Measurements from ENCODE around the gene HOMER3. TPM values are rescaled to one million over a fixed set of nuclear protein-coding genes. Genes with fewer than 3 reads are reported as not detected.
"Not testable (repeated sequence)": the region's sequence is repeated elsewhere in the genome, so short reads cannot be mapped to it uniquely, and the experiment has no call there.

Gene HOMER3
- total RNA-seq, 1 experiment from 2014 or later: not detected

DNA sequence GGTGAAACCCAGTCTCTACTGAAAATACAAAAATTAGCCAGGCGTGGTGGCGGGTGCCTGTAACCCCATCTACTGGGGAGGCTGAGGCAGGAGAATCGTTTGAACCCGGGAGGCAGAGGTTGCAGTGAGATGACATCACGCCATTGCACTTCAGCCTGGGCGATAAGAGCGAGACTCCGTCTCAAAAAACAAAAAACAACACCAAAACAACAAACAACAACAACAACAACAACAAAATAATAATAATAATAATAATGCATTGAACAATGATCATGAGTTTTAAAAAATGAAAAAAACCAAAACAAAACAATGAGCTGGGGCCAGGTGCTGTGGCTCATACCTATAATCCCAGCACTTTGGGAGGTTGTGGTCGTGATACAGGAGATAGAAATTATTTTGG is 23.1 kb upstream of the HOMER3 start:
- Histone ChIP-seq H3K4me1 (ENCODE audit: low read length) (peaks cover 4% of the 10 kb centered on the region), H3K27ac (ENCODE audit: low read length) (no peak overlapping the region), H4K20me1 (ENCODE audit: insufficient read depth, low read depth, low read length) (no peaks in the 10 kb centered on the region), H3K9me2 (replicated peaks; ENCODE audit: insufficient read depth, low read length) (no peaks in the 10 kb centered on the region), H3K4me3 (ENCODE audit: low read length) (no peak overlapping the region), H3K4me2 (ENCODE audit: low read depth, low read length, poor library complexity, severe bottlenecking) (no peak overlapping the region), H3K9ac (ENCODE audit: low read length) (no peak overlapping the region), H2AFZ (ENCODE audit: low read length) (no peak overlapping the region), H3K9me3 (ENCODE audit: low read length) (no peaks in the 10 kb centered on the region), H3K36me3 (ENCODE audit: insufficient read depth, low read length) (no peaks in the 10 kb centered on the region), H3K27me3 (ENCODE audit: low read length) (no peaks in the 10 kb centered on the region), H3K79me2 (ENCODE audit: low read length) (no peaks in the 10 kb centered on the region)
- DNase-seq: no peak

DNA sequence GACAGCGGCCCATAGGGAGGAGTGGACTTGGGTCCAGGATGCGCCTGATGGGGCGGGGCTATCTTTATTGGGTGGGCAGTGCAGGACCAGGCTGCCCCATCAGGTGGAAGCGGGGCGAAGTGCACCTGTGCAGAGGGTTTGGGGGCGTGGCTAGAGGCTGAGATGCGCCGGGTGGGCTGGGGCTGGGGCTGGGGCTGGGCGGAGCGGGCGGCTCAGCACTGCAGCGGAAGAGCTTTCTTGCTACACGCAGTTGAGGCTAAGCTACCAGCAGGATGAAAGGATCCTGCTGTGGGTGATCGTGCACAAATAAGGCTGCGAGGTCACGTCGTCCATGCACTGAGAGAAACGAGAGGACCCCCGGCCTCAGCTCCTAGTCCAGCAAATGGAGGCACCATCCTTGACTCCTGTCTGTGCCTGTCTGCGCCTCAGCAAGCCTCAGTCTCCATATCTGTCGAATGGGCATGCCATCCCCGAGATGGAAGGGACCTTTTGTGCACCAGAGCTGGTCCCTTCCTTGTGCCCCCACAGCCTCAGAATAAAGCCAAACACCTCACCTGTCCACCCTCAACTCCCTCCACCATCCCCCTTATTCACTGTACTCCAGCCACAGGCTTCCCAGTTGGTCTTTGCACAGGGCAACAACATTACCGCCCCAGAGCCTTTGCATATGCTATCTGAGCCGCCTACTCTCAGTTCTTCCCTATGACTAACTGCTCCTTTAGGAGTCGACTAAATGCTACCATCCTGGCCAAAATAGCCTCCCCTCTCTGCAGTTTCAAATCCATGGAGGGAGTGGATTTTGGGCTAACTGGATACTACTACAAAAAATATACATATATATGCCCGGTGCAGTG is 21.0 kb upstream of the HOMER3 start:
- Histone ChIP-seq H3K9ac (ENCODE audit: low read length) (no peak overlapping the region), H3K4me3 (ENCODE audit: low read length) (no peak overlapping the region), H3K27me3 (ENCODE audit: low read length) (no peaks in the 10 kb centered on the region), H3K4me1 (ENCODE audit: low read length) (peaks cover 4% of the 10 kb centered on the region), H3K36me3 (ENCODE audit: insufficient read depth, low read length) (no peaks in the 10 kb centered on the region), H4K20me1 (ENCODE audit: insufficient read depth, low read depth, low read length) (no peaks in the 10 kb centered on the region), H3K4me2 (ENCODE audit: low read depth, low read length, poor library complexity, severe bottlenecking) (no peak overlapping the region), H3K9me2 (replicated peaks; ENCODE audit: insufficient read depth, low read length) (no peaks in the 10 kb centered on the region), H2AFZ (ENCODE audit: low read length) (no peak overlapping the region), H3K27ac (ENCODE audit: low read length) (no peak overlapping the region), H3K79me2 (ENCODE audit: low read length) (no peaks in the 10 kb centered on the region), H3K9me3 (ENCODE audit: low read length) (no peaks in the 10 kb centered on the region)
- no peak for DNase-seq

- Histone ChIP-seq H3K9ac (ENCODE audit: low read length) (no peak overlapping the region), H3K9me3 (ENCODE audit: low read length) (no peaks in the 10 kb centered on the region), H3K27me3 (ENCODE audit: low read length) (no peaks in the 10 kb centered on the region), H3K9me2 (replicated peaks; ENCODE audit: insufficient read depth, low read length) (no peaks in the 10 kb centered on the region), H4K20me1 (ENCODE audit: insufficient read depth, low read depth, low read length) (no peaks in the 10 kb centered on the region), H3K36me3 (ENCODE audit: insufficient read depth, low read length) (no peaks in the 10 kb centered on the region), H3K4me2 (ENCODE audit: low read depth, low read length, poor library complexity, severe bottlenecking) (no peak overlapping the region), H3K27ac (ENCODE audit: low read length) (no peak overlapping the region), H3K4me3 (ENCODE audit: low read length) (no peak overlapping the region), H3K4me1 (ENCODE audit: low read length) (no peaks in the 10 kb centered on the region), H2AFZ (ENCODE audit: low read length) (no peak overlapping the region), H3K79me2 (ENCODE audit: low read length) (no peaks in the 10 kb centered on the region)
- DNase-seq: no peak
Observed at GRCh38 chr19:18960370-18960769, 19.4 kb upstream of the HOMER3 start.

GRCh38 chr19:18955042-18955441 is 14.0 kb upstream of the HOMER3 start:
- Histone ChIP-seq H3K4me2 (ENCODE audit: low read depth, low read length, poor library complexity, severe bottlenecking) (no peak overlapping the region), H3K36me3 (ENCODE audit: insufficient read depth, low read length) (no peaks in the 10 kb centered on the region), H3K79me2 (ENCODE audit: low read length) (no peaks in the 10 kb centered on the region), H3K4me1 (ENCODE audit: low read length) (no peaks in the 10 kb centered on the region), H3K27me3 (ENCODE audit: low read length) (no peaks in the 10 kb centered on the region), H3K9me2 (replicated peaks; ENCODE audit: insufficient read depth, low read length) (no peaks in the 10 kb centered on the region; the same call in 1 of the 2 replicates), H3K9ac (ENCODE audit: low read length) (no peak overlapping the region), H3K9me3 (ENCODE audit: low read length) (no peaks in the 10 kb centered on the region), H2AFZ (ENCODE audit: low read length) (no peak overlapping the region), H4K20me1 (ENCODE audit: insufficient read depth, low read depth, low read length) (no peaks in the 10 kb centered on the region), H3K4me3 (ENCODE audit: low read length) (no peak overlapping the region), H3K27ac (ENCODE audit: low read length) (no peak overlapping the region)
- DNase-seq: no peak

- H3K4me3 ChIP-seq (ENCODE audit: low read length): no peak overlapping the region
- DNase-seq: no peak
- H3K79me2 ChIP-seq (ENCODE audit: low read length): no peaks in the 10 kb centered on the region
- no peaks in the 10 kb centered on the region for H3K9me3 ChIP-seq (ENCODE audit: low read length)
- H3K4me2 ChIP-seq (ENCODE audit: low read depth, low read length, poor library complexity, severe bottlenecking): no peak overlapping the region
- H3K27ac ChIP-seq (ENCODE audit: low read length): no peak overlapping the region
- no peaks in the 10 kb centered on the region for H4K20me1 ChIP-seq (ENCODE audit: insufficient read depth, low read depth, low read length)
- no peaks in the 10 kb centered on the region; the same call in 1 of the 2 replicates for H3K9me2 ChIP-seq (replicated peaks; ENCODE audit: insufficient read depth, low read length)
- H2AFZ ChIP-seq (ENCODE audit: low read length): no peak overlapping the region
- H3K27me3 ChIP-seq (ENCODE audit: low read length): no peaks in the 10 kb centered on the region
- H3K9ac ChIP-seq (ENCODE audit: low read length): no peak overlapping the region
- H3K36me3 ChIP-seq (ENCODE audit: insufficient read depth, low read length): no peaks in the 10 kb centered on the region
- no peaks in the 10 kb centered on the region for H3K4me1 ChIP-seq (ENCODE audit: low read length)
Observed at GRCh38 chr19:18954094-18954493, 13.1 kb upstream of the HOMER3 start.

DNA sequence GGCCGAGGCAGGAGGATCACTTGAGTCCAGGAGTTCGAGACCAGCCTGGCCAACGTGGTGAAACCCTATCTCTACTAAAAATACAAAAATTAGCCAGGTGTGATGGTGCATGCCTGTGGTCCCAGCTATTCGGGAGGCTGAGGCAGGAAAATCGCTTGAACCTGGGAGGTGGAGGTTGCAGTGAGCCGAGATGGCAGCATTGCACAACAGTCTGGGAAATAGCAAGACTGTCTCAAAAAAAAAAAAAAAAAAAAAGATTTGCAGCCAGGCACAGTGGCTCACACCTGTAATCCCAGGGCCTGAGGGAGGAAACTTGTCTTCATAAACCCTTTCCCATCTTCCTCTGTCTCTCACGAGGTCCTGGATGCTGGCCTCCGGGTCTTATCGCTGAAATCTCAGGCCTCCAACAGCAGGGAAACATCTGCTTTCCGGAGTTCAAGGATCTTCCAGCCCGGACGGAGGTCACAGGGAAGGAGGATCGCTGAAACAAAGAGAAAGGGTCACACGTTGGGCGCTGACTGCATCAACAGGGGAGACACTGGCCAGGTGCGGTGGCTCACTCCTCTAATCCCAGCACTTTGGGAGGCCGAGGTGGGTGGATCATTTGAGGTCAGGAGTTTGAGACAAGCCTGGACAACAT is 11.5 kb upstream of the HOMER3 start:
- H4K20me1 ChIP-seq (ENCODE audit: insufficient read depth, low read depth, low read length); H3K4me3 ChIP-seq (ENCODE audit: low read length); H3K36me3 ChIP-seq (ENCODE audit: insufficient read depth, low read length); H3K79me2 ChIP-seq (ENCODE audit: low read length); H3K4me2 ChIP-seq (ENCODE audit: low read depth, low read length, poor library complexity, severe bottlenecking); H3K4me1 ChIP-seq (ENCODE audit: low read length); H2AFZ ChIP-seq (ENCODE audit: low read length); H3K9ac ChIP-seq (ENCODE audit: low read length); H3K9me2 ChIP-seq (replicated peaks; ENCODE audit: insufficient read depth, low read length); H3K27ac ChIP-seq (ENCODE audit: low read length); H3K9me3 ChIP-seq (ENCODE audit: low read length); DNase-seq; H3K27me3 ChIP-seq (ENCODE audit: low read length): not testable (repeated sequence)

DNA sequence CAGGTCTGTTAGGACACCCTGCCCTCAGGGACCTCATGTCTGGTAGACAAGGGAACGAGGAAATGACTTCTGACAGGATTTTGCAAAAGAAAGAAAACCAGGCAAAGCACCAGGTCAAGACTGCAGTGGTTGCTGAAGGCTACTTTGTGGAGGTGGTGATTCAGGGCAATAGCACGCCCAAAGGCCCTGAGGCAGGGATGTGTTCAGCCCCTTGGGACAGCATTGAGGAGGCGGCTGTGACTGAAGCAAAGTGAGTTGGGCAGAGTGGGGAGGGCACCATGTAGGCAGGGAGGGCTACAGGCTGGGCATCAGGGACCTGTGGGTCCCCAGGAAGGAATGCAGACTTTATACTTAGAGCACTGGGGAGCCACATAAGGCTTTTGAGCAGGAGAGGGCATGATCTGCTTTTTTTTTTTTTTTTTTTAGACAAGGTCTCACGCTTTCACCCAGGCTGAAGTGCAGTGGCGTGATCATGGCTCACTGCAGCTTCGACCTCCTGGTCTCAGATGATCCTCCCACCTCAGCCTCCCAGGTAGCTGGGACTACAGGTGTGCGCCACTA is 10.8 kb upstream of the HOMER3 start:
- no peak overlapping the region for H3K27ac ChIP-seq (ENCODE audit: low read length)
- no peaks in the 10 kb centered on the region; the same call in 1 of the 2 replicates for H3K9me2 ChIP-seq (replicated peaks; ENCODE audit: insufficient read depth, low read length)
- no peak overlapping the region for H3K4me3 ChIP-seq (ENCODE audit: low read length)
- no peaks in the 10 kb centered on the region for H3K36me3 ChIP-seq (ENCODE audit: insufficient read depth, low read length)
- no peaks in the 10 kb centered on the region for H3K9me3 ChIP-seq (ENCODE audit: low read length)
- DNase-seq: no peak
- H3K4me2 ChIP-seq (ENCODE audit: low read depth, low read length, poor library complexity, severe bottlenecking): no peak overlapping the region
- no peaks in the 10 kb centered on the region for H3K79me2 ChIP-seq (ENCODE audit: low read length)
- no peak overlapping the region for H3K9ac ChIP-seq (ENCODE audit: low read length)
- H3K4me1 ChIP-seq (ENCODE audit: low read length): peaks cover 4% of the 10 kb centered on the region
- H3K27me3 ChIP-seq (ENCODE audit: low read length): no peaks in the 10 kb centered on the region
- no peak overlapping the region for H2AFZ ChIP-seq (ENCODE audit: low read length)
- H4K20me1 ChIP-seq (ENCODE audit: insufficient read depth, low read depth, low read length): no peaks in the 10 kb centered on the region

GRCh38 chr19:18949858-18950257 is 8.8 kb upstream of the HOMER3 start:
- Histone ChIP-seq H3K27me3 (ENCODE audit: low read length) (no peaks in the 10 kb centered on the region), H3K36me3 (ENCODE audit: insufficient read depth, low read length) (no peaks in the 10 kb centered on the region), H2AFZ (ENCODE audit: low read length) (no peak overlapping the region), H3K9ac (ENCODE audit: low read length) (no peak overlapping the region), H3K9me3 (ENCODE audit: low read length) (no peaks in the 10 kb centered on the region), H4K20me1 (ENCODE audit: insufficient read depth, low read depth, low read length) (no peaks in the 10 kb centered on the region), H3K79me2 (ENCODE audit: low read length) (no peaks in the 10 kb centered on the region), H3K27ac (ENCODE audit: low read length) (no peak overlapping the region), H3K4me1 (ENCODE audit: low read length) (peaks cover 8% of the 10 kb centered on the region), H3K4me2 (ENCODE audit: low read depth, low read length, poor library complexity, severe bottlenecking) (no peak overlapping the region), H3K4me3 (ENCODE audit: low read length) (no peak overlapping the region), H3K9me2 (replicated peaks; ENCODE audit: insufficient read depth, low read length) (no peaks in the 10 kb centered on the region; the same call in 1 of the 2 replicates)
- DNase-seq: no peak
